Astrocyte of the cerebellum (primary cell): ENCODE results near the gene PRDX5.

Experiments
- DNase-seq: peaks from one replicate; pipeline ENCODE4 v3.0.0-alpha.2; 2011; ENCODE audit warnings: low read depth
- H3K4me3 ChIP-seq: 2 replicates; pipeline ENCODE4 v1.5.1; 2011; ENCODE audit warnings: mild to moderate bottlenecking, low read depth, low read length, moderate library complexity
- in situ Hi-C: cut with HindIII; loops from 2 replicates; pipeline ENCODE4 v1.10.0; 2017; ENCODE audit warnings: low sequenced_read_pairs
- TF ChIP-seq, protein P1 (sequence below): IDR thresholded peaks from 2 replicates; pipeline ENCODE4 v1.5.1; 2012; ENCODE audit warnings: low read length, low read depth, moderate library complexity, mild to moderate bottlenecking; ENCODE audit errors: missing control alignments

The PRDX5 gene

DNA sequence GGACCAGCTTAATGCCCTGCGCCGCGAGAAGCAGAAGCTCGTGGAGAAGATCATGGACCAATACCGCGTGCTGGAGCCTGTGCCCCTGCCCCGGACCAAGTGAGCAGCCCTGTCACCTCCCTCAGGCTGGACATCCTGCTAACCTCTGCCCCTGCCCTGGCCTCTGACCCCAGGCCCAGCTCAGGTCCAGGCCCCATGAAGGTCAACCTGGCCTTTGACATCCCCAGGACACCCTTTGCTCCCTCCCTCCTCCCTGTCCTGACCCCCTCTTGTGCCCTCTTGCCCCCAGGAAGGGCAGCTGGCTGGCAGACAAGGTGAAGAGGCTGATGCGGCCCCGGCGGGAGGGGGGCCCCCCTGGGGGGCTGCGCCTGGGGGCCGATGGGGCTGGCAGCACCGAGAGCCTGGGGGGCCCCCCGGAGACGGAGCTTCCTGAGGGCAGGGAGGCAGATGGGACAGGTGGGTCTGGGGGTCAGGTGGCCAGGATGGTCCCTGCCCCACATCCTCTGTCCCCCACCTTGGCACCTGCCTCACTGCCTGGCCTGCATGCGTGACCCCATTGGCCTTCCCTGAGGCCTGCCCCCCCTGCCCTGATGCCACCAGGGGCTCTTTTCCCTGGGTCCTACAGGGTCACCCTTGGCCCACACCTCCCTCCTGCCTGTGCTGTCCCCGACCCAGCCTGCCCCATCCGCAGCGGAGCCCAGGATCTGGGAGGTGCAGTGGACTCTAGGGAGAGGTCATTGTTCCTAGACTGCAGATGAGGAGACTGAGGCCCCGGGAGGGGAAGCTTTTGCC is 36.0 kb downstream of the PRDX5 start:
- in situ Hi-C loops = no loop called here
- no peak for DNase-seq
- no peak overlapping the region for H3K4me3 ChIP-seq
- TF ChIP-seq, protein P1, sequence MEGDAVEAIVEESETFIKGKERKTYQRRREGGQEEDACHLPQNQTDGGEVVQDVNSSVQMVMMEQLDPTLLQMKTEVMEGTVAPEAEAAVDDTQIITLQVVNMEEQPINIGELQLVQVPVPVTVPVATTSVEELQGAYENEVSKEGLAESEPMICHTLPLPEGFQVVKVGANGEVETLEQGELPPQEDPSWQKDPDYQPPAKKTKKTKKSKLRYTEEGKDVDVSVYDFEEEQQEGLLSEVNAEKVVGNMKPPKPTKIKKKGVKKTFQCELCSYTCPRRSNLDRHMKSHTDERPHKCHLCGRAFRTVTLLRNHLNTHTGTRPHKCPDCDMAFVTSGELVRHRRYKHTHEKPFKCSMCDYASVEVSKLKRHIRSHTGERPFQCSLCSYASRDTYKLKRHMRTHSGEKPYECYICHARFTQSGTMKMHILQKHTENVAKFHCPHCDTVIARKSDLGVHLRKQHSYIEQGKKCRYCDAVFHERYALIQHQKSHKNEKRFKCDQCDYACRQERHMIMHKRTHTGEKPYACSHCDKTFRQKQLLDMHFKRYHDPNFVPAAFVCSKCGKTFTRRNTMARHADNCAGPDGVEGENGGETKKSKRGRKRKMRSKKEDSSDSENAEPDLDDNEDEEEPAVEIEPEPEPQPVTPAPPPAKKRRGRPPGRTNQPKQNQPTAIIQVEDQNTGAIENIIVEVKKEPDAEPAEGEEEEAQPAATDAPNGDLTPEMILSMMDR = no peak

DNA sequence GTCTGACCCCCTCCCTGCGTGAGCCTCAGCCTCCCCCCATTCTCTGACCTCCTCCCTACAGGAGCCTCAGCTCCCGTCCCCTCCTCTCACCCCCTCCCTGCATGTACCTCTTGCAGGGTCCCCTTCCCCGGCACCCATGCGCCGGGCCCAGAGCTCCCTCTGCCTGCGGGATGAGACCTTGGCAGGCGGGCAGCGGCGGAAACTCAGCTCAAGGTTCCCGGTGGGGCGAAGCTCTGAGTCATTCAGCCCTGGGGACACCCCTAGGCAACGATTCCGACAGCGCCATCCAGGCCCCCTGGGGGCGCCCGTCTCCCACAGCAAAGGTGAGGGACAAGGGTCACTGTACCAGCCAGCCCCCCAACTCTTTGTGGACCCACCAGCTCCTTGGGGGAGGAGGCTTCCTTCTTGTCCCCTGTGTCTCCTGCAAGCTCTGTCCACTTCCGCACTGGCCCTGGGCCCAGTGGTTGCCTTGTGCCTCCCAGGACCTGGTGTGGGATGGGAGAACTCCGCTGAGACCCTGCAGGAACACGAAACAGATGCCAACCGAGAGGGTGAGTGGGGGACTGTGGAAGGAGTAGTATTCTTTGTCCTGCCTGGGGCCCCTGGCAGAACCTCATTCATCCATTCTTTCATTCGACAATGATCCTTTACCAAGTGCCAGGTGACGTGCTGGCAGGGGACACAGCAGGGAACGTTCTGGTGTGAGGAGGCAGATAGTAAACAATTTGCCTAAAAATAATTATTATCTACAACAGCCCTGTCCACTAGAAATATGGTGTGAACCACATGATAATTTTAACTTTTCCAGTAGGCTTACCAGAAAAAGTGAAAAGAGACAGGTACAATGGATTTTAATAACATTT is 37.4 kb downstream of the PRDX5 start:
- peak overlapping the region; percentile 26 for H3K4me3 ChIP-seq

DNA sequence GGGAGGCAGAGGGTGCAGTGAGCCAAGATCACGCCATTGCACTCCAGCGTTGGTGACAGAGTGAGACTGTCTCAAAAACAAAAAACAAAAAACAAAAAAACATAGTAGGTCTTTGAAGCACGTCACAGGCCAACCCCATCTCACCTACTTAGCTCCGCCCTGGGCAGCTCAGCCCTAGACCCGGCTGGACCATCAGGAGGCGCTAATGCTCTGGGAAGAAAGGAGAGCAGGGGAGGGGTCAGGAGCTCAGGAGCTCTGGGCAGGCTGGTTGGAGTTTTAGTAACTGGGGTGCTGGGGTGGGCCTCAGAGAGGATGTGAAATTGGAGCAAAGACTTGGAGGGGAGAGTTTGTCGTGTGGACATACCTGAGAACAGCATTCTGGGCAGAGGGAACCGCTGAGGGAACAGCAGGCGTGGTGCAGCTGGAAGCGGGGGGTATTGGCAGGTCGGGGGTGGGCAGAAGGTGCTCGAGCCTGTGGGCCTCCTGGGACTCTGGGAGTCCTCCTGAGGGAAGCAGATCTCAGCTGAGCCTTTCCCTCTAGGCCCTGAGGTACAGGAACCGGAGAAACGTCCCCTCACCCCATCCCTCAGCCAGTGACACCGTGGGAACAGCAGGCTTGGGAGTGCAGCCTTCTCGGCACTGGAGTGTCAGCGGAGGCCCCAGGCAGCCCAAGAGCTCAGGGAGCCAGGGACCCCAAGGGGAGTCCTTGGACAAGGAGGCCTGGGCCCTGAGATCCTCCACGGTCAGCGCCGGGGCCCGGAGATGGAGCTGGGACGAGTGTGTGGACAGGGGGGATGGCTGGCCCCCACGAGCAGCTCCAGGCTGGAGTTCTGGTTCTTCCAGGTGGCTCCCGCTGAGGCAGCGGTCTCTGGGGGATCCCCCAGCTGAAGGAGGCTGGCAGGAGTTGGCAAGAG is 38.8 kb downstream of the PRDX5 start:
- in situ Hi-C loops = no loop called here
- TF ChIP-seq, protein P1 = peak; percentile 58
- no peak overlapping the region for H3K4me3 ChIP-seq
- DNase-seq = no peak

More for the DNA sequence above, 37.4 kb downstream of the PRDX5 start:
- peak; percentile 32 for DNase-seq
- TF ChIP-seq, protein P1 = peak; percentile 85
- in situ Hi-C loops = no loop called here

DNA sequence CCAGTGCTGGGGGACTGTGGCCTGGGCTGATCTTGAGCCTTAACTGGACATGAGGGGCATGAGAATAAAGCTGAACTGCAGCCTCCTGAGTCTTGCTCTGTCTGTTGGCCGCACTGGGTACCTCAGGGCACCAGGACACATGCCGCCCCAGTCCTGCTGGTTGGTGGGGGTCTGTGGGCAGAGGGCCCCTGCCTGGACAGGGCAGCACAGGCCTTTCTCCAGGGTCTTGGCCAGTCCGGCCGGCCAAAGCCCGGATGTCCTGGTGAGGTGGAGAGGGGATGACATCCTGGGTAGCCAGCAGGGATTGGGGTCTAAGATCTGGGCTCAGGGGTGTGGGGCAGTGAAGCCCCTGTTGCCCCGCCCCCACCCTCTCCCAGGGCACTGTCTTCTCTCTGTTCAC is 39.5 kb downstream of the PRDX5 start:
- TF ChIP-seq, protein P1 = no peak
- in situ Hi-C loops = no loop called here
- DNase-seq = no peak
- H3K4me3 ChIP-seq = no peak overlapping the region

DNA sequence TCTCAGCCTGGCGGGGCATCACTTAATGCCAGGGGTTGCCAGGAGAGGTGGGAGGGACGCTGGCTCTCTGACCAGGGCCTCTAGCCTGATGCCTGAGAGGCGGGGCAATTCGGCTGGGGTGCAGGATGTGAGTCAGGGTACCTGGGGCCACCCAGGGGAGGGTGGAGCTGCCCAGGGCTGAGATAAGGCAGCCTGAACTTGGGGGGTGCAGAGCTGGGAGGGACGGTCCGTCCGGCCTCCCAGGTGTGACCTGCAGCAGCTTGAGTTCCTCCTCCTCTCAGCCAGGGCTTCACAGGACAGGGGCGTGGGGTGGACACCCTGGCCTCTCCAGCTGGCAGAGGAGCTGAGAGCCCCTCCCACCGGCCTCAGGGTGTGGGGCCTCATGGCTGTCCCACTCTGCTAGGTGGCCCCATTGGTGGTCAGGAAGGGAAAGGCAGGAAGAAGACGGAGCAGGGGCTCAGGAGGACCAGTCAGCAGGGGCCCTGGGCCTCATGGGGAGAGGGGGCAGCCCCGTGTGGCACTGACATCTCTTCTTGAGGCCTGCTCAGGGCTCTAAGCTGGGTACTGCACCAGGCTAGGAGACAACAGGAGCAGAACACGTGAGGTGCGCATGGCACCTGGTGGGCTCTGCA is 40.1 kb downstream of the PRDX5 start:
- no peak for DNase-seq
- in situ Hi-C loops = no loop called here
- peak overlapping the region; percentile 82 for H3K4me3 ChIP-seq
- TF ChIP-seq, protein P1 = no peak
